OCI-LY7 (cell line): ENCODE results near the gene SLC25A23. TPM values are rescaled to one million over a fixed set of nuclear protein-coding genes. Genes with fewer than 3 reads are reported as not detected.

Source experiments
- BruUV-seq: library from RNA; stranded (reverse); fragments of 400-500 nt; replicated peaks from 2 replicates; lab custom pipeline; 2021; lab: Mats Ljungman, UMichigan
- CTCF ChIA-PET: fragments of 300-600 bp; sonication (Branson Sonifier 250); formaldehyde crosslinking; loops from one replicate; lab custom pipeline; 2022; ENCODE audit warnings: antibody characterized with exemption; ENCODE audit not compliant: unreplicated experiment; lab: Charles Lee
- POLR2A ChIA-PET: fragments of 300-600 bp; sonication (Branson Sonifier 250); formaldehyde crosslinking; loops from one replicate; lab custom pipeline; 2022; ENCODE audit warnings: antibody characterized with exemption; lab: Charles Lee
- DNase-seq: peaks from one replicate; pipeline ENCODE4 v3.0.0-alpha.2; 2015; ENCODE audit warnings: low spot score
- H2AFZ ChIP-seq: fragments of 200-600 bp; sonication (generic), shearing (Covaris generic); 2 replicates; pipeline ENCODE4 v1.6.1; 2014; ENCODE audit warnings: mild to moderate bottlenecking, antibody characterized with exemption, low read length, moderate library complexity
- H3K27ac ChIP-seq: fragments of 200-600 bp; sonication (generic); 2 replicates; pipeline ENCODE4 v1.5.1; 2014; ENCODE audit warnings: mixed run types, low read depth, mild to moderate bottlenecking, moderate library complexity, low read length, inconsistent platforms; ENCODE audit not compliant: poor library complexity, severe bottlenecking
- H3K36me3 ChIP-seq: fragments of 200-600 bp; sonication (generic); 2 replicates; pipeline ENCODE4 v1.6.1; 2014; ENCODE audit warnings: mild to moderate bottlenecking, antibody characterized with exemption, low read length, moderate library complexity, mixed read lengths; ENCODE audit not compliant: insufficient read depth
- H3K4me1 ChIP-seq: fragments of 200-600 bp; sonication (generic); 2 replicates; pipeline ENCODE4 v1.5.1; 2014; ENCODE audit warnings: mild to moderate bottlenecking, low read length; ENCODE audit not compliant: insufficient read depth, poor library complexity, severe bottlenecking
- H3K4me2 ChIP-seq: fragments of 200-600 bp; sonication (generic); 2 replicates; pipeline ENCODE4 v1.6.1; 2014; ENCODE audit warnings: mild to moderate bottlenecking, low read length
- H3K4me3 ChIP-seq: fragments of 200-600 bp; sonication (generic); 2 replicates; pipeline ENCODE4 v1.5.1; 2014; ENCODE audit warnings: mild to moderate bottlenecking, low read depth, low read length; ENCODE audit not compliant: poor library complexity, severe bottlenecking
- H3K79me2 ChIP-seq: fragments of 200-600 bp; sonication (generic); 2 replicates; pipeline ENCODE4 v1.6.1; 2016; ENCODE audit warnings: low read depth, mild to moderate bottlenecking, low read length, moderate library complexity, mixed read lengths; ENCODE audit not compliant: insufficient read depth
- H3K9me2 ChIP-seq: fragments of 200-600 bp; sonication (generic); 2 replicates; pipeline ENCODE4 v1.6.1; 2016; ENCODE audit warnings: mild to moderate bottlenecking, low read length, mixed read lengths; ENCODE audit not compliant: insufficient read depth
- H3K9me3 ChIP-seq: fragments of 200-600 bp; sonication (generic); 2 replicates; pipeline ENCODE4 v1.6.1; 2014; ENCODE audit warnings: mild to moderate bottlenecking, mixed run types, low read length, mixed read lengths
- H4K20me1 ChIP-seq: fragments of 200-600 bp; sonication (generic); 2 replicates; pipeline ENCODE4 v1.6.1; 2014; ENCODE audit warnings: mild to moderate bottlenecking, antibody characterized with exemption, low read length, moderate library complexity, mixed read lengths; ENCODE audit not compliant: insufficient read depth
- EZH2phosphoT487 ChIP-seq: fragments of 200-600 bp; sonication (generic); IDR thresholded peaks from 2 replicates; pipeline ENCODE4 v1.6.1; 2018; ENCODE audit warnings: low read depth, borderline replicate concordance, mild to moderate bottlenecking, mixed run types, antibody characterized with exemption, low read length, moderate library complexity, mixed read lengths
- intact Hi-C: fragments of 100-400 bp; cut with micrococcal nuclease; formaldehyde crosslinking; loops from one replicate; pipeline ENCODE4 v1.10.0; 2022; ENCODE audit not compliant: unreplicated experiment
- total RNA-seq, 2 experiments: library from RNA; depleted of rRNA in 1 of 2; stranded (reverse); fragments of >200 nt in 1 of 2; shearing (Covaris generic) in 1 of 2; gene quantifications; 2 replicates each; pipeline ENCODE4 v1.2.3, GENCODE V29; 2014 to 2022
- TF ChIP-seq, protein P1 (sequence below): fragments of 200-600 bp; sonication (generic); conservative IDR thresholded peaks from 2 replicates; pipeline ENCODE4 v1.5.1; 2014; ENCODE audit warnings: mild to moderate bottlenecking, antibody characterized with exemption, low read length, moderate library complexity, mixed read lengths

The SLC25A23 gene
- total RNA-seq, 2 experiments from 2014 or later: 50.9 to 65.7 TPM

DNA sequence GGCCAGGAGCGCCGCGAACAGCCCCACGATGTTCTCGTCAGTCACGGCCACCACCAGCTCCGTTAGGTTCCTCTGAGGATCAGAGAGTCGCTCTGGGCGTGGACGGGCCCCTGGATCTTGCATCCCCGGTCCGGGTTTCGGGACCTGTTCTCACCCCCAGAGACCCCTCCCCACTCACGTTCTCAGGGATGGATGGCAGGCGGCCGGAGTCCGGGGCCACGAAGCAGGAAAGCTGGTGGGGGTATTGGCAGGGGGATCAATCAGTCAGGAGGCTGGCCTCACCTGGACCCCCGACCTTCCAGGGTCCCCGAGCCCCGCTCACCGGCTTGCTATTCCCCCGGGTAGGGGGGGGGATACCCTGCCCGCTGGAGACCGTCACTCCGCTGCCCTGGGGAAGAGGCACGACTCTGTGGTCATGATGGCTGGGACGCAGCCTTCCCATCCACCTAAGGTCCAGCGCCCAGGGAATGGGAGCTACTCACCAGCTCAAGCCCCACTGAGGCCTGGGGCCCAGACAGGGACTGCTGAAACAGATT, 17.4 kb upstream of the SLC25A23 start:
- Histone ChIP-seq H3K4me3 (no peak overlapping the region), H2AFZ (no peak overlapping the region), H3K36me3 (peaks cover 37% of the 10 kb centered on the region), H3K79me2 (peaks cover 6% of the 10 kb centered on the region; the same call in 1 of the 2 replicates), H3K27ac (no peak overlapping the region), H3K9me3 (no peaks in the 10 kb centered on the region), H3K4me1 (peaks cover 25% of the 10 kb centered on the region), H3K9me2 (no peaks in the 10 kb centered on the region), H4K20me1 (no peaks in the 10 kb centered on the region), H3K4me2 (no peak overlapping the region)
- no TSS peak for BruUV-seq
- ChIA-PET CTCF (no interaction called here), POLR2A (interaction anchor here (0.7 kb wide), 1 partner anchor 841 kb away, joined by 3 read pairs; no protein-coding TSS in a partner anchor)
- intact Hi-C loops: no loop called here
- TF ChIP-seq EZH2phosphoT487: no peak
- TF ChIP-seq, protein P1, sequence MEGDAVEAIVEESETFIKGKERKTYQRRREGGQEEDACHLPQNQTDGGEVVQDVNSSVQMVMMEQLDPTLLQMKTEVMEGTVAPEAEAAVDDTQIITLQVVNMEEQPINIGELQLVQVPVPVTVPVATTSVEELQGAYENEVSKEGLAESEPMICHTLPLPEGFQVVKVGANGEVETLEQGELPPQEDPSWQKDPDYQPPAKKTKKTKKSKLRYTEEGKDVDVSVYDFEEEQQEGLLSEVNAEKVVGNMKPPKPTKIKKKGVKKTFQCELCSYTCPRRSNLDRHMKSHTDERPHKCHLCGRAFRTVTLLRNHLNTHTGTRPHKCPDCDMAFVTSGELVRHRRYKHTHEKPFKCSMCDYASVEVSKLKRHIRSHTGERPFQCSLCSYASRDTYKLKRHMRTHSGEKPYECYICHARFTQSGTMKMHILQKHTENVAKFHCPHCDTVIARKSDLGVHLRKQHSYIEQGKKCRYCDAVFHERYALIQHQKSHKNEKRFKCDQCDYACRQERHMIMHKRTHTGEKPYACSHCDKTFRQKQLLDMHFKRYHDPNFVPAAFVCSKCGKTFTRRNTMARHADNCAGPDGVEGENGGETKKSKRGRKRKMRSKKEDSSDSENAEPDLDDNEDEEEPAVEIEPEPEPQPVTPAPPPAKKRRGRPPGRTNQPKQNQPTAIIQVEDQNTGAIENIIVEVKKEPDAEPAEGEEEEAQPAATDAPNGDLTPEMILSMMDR: no peak
- no peak for DNase-seq

DNA sequence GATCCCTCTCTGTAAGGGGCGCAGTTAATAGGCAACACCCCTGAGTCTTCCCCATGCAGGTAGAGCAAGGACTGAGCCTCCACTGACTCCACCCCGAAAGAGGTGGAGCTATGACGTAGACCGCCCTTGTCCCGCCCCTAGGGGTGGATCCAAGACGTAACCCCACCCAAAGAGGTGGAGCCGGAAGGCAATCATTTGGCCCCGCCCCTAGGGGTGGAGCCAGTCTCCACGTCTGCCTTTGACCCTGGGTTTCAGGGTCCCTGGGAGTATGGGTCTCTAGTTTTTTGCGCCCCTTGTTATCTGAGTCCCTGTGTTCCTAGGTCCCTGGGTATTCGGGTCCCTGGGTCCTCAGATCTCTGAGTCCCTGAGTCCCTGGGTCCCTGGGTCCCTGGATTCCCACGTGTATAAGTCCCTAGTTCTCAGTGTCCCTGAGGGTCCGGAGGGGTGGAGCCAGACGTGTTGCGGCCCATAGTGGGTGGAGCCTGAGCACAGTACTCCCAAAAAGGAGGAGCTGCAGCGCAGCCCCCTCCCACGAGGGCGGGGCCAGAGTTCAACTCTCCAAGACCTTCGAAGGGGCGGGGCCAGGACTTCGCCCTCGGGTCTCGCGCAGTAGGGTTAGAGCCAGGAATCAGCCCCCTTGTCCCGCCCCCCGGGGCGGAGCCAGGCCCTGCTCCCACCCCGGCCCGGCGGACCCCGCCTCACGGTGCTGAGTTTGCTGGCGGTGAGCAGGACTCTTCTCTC, 16.7 kb upstream of the SLC25A23 start:
- ChIA-PET POLR2A (interaction anchor here (0.5 to 1.0 kb wide), 4 partner anchors 12 to 842 kb away, joined by 3 to 4 read pairs (median 3); partner anchors contain the start of gene ALKBH7), CTCF (no interaction called here)
- Histone ChIP-seq H3K9me2 (no peaks in the 10 kb centered on the region), H3K4me3 (no peak overlapping the region), H3K79me2 (peaks cover 3% of the 10 kb centered on the region; the same call in 1 of the 2 replicates), H3K36me3 (peaks cover 37% of the 10 kb centered on the region), H3K27ac (no peak overlapping the region), H4K20me1 (no peaks in the 10 kb centered on the region), H3K4me1 (peaks cover 21% of the 10 kb centered on the region), H2AFZ (no peak overlapping the region), H3K9me3 (no peaks in the 10 kb centered on the region), H3K4me2 (peak overlapping the region; percentile 24)
- no peak for TF ChIP-seq EZH2phosphoT487
- TF ChIP-seq, protein P1: no peak
- peak; percentile 93 for DNase-seq
- no TSS peak for BruUV-seq
- intact Hi-C loops: no loop called here
